Fibroblast of lung (primary cell): Measurements from ENCODE around the gene EMX2.

Experiments used
- EZH2 ChIP-seq: IDR thresholded peaks from 2 replicates; pipeline ENCODE4 v1.5.1; 2012; ENCODE audit warnings: low read length, control low read depth, mild to moderate bottlenecking; ENCODE audit errors: missing control alignments
- TF ChIP-seq, protein P1 (sequence below), 2 donors: IDR thresholded peaks in 1 of 2; conservative IDR thresholded peaks in 1 of 2; 1 replicate in 1 of 2; 2 replicates in 1 of 2; pipeline ENCODE4 v1.5.1; 2011 to 2012; ENCODE audit warnings: low read length in 2 of 2, control low read depth in 1 of 2, inconsistent platforms in 1 of 2, low read depth in 1 of 2, mild to moderate bottlenecking in 1 of 2

DNA sequence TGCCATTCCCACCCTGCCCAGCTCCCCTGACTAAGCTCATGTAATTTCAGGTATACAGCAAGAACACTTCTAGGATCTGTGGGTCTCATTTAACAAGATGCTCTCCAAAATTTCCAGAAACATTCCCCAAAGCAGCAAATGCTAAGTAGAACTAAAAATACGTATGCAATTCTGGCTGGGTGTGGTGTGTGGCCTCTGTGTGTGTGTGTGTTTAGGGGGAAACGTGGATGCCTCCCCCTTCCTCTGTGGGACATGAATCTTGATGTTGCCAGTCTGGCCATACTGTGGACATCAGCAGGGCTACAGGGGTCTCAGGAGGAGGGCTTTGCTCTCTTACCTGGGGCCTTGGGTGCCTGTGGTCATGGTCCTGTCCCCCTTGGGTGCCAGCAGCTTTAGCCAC, 18.4 kb downstream of the EMX2 start:
- TF ChIP-seq, protein P1, sequence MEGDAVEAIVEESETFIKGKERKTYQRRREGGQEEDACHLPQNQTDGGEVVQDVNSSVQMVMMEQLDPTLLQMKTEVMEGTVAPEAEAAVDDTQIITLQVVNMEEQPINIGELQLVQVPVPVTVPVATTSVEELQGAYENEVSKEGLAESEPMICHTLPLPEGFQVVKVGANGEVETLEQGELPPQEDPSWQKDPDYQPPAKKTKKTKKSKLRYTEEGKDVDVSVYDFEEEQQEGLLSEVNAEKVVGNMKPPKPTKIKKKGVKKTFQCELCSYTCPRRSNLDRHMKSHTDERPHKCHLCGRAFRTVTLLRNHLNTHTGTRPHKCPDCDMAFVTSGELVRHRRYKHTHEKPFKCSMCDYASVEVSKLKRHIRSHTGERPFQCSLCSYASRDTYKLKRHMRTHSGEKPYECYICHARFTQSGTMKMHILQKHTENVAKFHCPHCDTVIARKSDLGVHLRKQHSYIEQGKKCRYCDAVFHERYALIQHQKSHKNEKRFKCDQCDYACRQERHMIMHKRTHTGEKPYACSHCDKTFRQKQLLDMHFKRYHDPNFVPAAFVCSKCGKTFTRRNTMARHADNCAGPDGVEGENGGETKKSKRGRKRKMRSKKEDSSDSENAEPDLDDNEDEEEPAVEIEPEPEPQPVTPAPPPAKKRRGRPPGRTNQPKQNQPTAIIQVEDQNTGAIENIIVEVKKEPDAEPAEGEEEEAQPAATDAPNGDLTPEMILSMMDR (conservative IDR thresholded peaks at IDR 0.05 in 1 of 2, IDR thresholded peaks at IDR 0.05 in 1 of 2; ENCODE audit: low read depth in 1 of 2, low read length in 2 of 2), result no peak
- TF ChIP-seq EZH2, result no peak
